HG03378 (cell line): ENCODE results near the gene MAPKAP1.
"Not testable (repeated sequence)": the region's sequence is repeated elsewhere in the genome, so short reads cannot be mapped to it uniquely, and the experiment has no call there.

Source experiments
- ATAC-seq: cut with Tn5 transposase; IDR thresholded peaks from one replicate; pipeline ENCODE4 v1.9.1; 2021; ENCODE audit warnings: mild to moderate bottlenecking, moderate library complexity; ENCODE audit not compliant: unreplicated experiment

Gene MAPKAP1

GRCh38 chr9:125570246-125570645 is 136.8 kb downstream of the MAPKAP1 start:
- no peak for ATAC-seq

GRCh38 chr9:125568621-125569020 is 138.4 kb downstream of the MAPKAP1 start:
- ATAC-seq, result no peak

GRCh38 chr9:125566051-125566450 is 141.0 kb downstream of the MAPKAP1 start:
- not testable (repeated sequence) for ATAC-seq

- no peak for ATAC-seq
Measured at GRCh38 chr9:125565126-125565525, 141.9 kb downstream of the MAPKAP1 start.

GRCh38 chr9:125564631-125565030 is 142.4 kb downstream of the MAPKAP1 start:
- no peak for ATAC-seq

GRCh38 chr9:125561509-125562148 is 145.4 kb downstream of the MAPKAP1 start:
- ATAC-seq, result peak; percentile 49

GRCh38 chr9:125559894-125560293 is 147.1 kb downstream of the MAPKAP1 start:
- no peak for ATAC-seq

GRCh38 chr9:125559194-125559593 is 147.8 kb downstream of the MAPKAP1 start:
- no peak for ATAC-seq

- ATAC-seq, result no peak
Measured at GRCh38 chr9:125558453-125559092, 148.4 kb downstream of the MAPKAP1 start.

GRCh38 chr9:125556046-125556721 is 150.8 kb downstream of the MAPKAP1 start:
- no peak for ATAC-seq

GRCh38 chr9:125554726-125555125 is 152.3 kb downstream of the MAPKAP1 start:
- ATAC-seq, result no peak

- ATAC-seq, result no peak
Measured at GRCh38 chr9:125551781-125552180, 155.2 kb downstream of the MAPKAP1 start.

- ATAC-seq, result no peak
Measured at GRCh38 chr9:125549891-125550885, 156.8 kb downstream of the MAPKAP1 start.

- no peak for ATAC-seq
Measured at GRCh38 chr9:125549465-125549871, 157.5 kb downstream of the MAPKAP1 start.

- ATAC-seq, result no peak
Measured at GRCh38 chr9:125549039-125549438, 158.0 kb downstream of the MAPKAP1 start.

- no peak for ATAC-seq
Measured at GRCh38 chr9:125548141-125548540, 158.9 kb downstream of the MAPKAP1 start.

- ATAC-seq, result no peak
Measured at GRCh38 chr9:125547368-125547767, 159.6 kb downstream of the MAPKAP1 start.

- no peak for ATAC-seq
Measured at GRCh38 chr9:125545845-125546244, 161.2 kb downstream of the MAPKAP1 start.

- no peak for ATAC-seq
Measured at GRCh38 chr9:125544988-125545651, 161.9 kb downstream of the MAPKAP1 start.

GRCh38 chr9:125544484-125544883 is 162.5 kb downstream of the MAPKAP1 start:
- no peak for ATAC-seq
